HG02588 (cell line): ENCODE measurements around the gene TIPRL.
"Not testable (repeated sequence)": the region's sequence is repeated elsewhere in the genome, so short reads cannot be mapped to it uniquely, and the experiment has no call there.

ENCODE experiments used
- ATAC-seq: cut with Tn5 transposase; IDR thresholded peaks from one replicate; pipeline ENCODE4 v1.9.1; 2021; ENCODE audit warnings: mild to moderate bottlenecking, moderate library complexity; ENCODE audit not compliant: unreplicated experiment

Gene TIPRL

DNA sequence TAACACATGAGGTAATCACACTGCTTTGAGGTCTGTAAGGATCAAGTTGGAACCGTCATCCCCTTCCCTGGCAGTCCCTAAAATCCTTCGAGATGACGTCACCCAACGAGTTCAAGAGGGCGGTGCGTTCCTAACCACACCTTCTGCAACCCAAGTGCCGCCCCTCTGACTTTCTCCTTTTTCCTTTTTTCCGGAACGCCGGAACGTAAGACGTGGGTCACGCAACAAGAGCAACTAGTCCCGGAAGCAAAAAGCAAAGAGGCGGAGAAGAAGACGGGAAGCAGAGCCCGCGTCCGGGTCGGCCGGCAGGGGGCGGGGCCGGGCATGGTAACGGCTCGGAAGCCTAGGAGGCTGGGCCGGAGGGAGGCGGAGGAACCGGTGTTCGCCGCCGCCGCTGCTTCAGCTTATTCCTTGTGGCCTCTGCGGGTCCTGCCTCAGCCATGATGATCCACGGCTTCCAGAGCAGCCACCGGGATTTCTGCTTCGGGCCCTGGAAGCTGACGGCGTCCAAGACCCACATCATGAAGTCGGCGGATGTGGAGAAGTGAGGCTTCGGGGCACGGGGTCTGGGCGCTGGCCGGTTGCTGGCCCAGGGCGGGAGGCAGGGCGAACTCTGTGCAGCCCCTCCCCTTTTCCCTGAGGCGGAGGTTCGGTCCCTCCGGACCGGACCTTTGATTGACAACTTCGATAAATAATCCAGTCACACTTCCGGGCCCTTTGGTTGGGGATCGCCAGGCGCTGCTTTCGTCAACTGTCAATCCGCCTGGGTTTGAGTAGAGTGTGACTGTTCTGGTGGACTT, at the start of gene TIPRL:
TSS of gene TIPRL (plus strand) at position 325 of the 800 bp plus-strand sequence. CDS start at position 441, 116 bp downstream.
- peak; percentile 94 for ATAC-seq

DNA sequence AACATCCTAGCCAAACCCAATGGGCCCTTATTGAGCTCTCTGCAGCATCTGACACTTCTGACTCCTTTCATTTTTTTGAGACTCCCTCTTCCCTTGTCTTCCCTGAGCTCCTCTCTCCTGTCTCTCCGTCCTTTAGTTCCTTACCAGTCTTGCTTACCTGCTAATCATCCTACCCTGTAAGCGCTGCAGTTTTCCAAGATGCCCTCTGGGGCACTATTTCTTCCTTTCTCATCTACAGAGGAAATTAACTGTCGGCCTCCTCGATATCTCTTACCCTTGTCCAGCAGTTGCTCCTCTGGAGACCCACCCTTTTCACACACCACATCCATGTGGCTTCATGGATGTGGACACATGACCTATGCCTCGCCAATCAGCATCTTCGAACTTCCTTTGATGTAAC, 48.8 kb upstream of the TIPRL start:
- ATAC-seq, result no peak

DNA sequence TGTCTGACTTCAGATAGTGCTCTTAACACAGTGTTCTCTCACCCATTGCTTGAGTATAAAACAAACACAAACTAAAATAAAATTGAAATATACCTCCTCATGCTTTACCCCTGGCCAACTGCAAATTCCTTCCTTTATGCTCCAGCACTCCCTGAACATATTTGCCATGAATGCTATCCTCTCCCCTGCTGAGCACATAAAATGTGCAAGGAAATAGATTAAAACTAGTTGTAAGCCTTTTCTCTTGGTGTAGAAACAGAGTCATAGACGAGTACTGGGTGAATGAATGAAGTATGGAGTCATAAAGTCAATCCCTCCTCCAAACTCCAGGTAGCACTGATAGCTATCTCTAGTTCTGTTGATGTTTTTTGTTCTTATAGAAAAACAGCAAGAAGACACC, 44.6 kb upstream of the TIPRL start:
- ATAC-seq, result no peak

DNA sequence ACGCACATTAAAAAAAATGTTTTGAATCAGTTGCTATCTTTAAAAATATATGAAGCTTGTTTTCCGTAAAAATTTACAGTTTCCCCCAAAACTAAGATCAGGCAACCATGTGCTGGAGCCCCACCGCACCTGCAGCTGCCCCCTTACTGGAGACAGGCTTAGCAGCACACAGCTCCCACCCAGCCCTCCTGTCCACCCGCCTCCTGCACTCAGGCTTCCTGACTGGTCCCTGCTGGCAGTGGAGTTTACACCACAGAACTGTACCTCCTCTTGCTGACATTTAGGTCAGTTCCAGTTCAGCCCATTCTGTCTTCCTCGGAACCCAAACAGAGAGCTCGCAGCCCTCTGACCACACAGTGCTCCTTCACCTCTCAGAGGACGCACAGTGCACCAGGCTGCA, 44.1 kb upstream of the TIPRL start:
- no peak for ATAC-seq

DNA sequence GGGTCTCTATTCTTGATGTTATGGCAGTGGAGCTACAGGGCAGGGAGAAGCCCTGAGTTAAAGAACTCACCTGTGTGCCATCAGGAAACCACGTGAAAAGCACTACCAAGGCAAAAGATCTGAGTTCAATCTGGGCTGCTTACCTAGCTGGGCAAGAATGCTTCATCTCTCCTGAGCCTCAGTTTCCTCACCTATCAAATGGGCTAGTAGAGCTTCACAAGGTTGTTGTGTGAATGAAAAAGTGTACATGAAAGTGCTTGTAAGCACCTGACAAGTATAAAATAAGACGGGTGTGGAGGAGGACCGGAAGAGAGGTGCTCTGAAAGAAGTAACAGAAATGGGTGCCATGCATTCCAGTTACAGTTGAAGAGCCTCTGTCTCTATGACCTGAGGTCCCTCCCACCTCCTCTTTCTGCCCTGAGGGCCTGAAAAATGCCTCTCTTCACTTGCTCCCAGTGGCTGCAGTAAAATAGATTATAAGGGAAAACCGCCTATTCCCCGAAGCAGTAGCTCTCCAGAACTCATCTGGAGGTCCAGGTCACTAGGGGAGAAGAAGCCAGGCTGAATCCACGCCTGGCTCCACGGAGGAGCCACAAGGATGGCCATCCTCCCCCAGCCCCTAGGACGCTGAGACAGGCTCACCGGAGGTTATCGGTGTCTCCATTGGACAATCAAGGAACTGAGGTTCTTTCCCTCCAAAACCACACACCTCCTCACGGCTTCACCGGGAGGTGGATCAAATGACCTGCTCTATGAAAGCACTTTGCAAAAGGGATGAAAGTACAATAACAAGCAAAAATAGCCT, 43.4 kb upstream of the TIPRL start:
- no peak for ATAC-seq

DNA sequence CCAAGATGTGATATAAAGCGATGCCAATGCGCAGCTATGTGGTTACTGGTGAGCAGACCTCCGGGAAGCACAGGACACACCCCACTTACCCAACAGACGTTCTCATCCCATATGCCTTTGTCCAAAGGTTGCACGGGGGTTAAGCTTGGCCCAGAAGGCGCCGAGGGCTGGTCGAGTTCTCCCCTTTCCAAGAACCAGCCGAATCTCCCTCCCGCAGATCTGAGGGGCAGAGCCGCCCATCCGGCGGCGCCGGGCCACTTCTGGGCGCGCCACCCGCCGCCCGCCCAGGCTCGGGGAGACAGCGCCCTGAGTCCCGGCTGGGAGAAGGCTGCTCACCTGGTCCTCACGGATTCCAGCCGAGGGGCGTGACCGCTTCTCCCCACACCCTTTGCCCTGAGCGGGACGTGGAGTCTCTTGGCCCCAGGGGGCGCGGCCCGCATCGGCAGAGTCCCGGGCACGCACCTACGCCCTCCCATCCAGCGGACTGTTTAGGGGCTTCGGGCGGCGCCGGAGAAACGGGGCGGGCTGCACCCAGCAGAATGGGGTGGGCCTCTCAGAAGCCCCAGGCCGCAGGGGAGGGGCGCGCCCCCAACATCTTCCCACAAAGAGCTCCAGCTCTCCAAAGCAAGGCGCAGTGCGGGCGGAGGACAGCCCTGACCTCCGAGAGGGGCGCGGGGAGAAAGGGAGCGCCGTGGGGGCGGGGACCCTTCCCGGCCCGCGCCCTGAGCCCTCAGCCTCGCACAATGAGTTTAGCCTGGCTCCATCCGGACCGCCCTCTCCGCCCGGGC, 42.6 kb upstream of the TIPRL start:
- no peak for ATAC-seq

DNA sequence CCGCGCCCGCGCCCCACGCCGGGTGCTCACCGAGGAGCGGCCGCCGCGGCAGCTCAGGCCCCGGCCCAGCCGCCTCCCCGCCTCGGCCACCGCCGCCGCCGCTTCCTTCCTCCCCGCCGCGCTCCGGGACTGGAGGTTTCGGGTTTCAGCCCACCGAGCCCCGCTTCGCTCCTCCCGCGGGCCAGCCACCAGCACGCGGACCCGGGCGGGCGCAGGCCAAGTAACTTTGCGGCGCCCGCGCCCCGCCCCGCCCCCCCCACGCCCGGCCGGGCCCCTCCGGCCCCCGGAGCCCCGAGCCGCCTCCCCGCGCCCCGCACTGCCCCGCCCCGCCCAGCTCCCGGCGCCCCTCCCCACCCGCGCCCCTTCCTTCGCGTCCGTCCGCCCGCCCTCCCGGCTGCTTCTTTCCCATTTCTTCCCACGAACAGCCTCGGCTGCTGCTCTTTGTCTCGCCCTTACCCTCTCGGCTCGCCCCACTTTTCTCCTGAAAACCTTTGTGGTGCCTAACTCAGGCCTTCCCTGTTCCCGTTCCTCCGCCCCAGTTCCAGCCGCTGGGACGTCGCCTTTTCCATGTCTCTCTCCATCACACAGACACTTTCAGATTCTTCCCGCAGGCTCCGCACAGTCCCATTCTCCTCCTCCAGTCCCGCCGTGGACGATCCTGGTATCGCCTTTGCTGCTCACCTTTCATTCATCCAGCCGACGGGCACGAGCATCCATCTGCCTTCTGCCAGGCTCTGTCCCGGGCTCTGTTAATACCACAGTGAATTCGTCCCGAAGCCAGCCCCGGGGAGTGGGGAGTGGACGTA, 41.9 kb upstream of the TIPRL start, which contains the start of gene GPR161:
TSS of gene GPR161 (minus strand) at position 222 of the 806 bp plus-strand sequence. CDS start 32,080 bp downstream, outside the sequence.
- ATAC-seq, result no peak

DNA sequence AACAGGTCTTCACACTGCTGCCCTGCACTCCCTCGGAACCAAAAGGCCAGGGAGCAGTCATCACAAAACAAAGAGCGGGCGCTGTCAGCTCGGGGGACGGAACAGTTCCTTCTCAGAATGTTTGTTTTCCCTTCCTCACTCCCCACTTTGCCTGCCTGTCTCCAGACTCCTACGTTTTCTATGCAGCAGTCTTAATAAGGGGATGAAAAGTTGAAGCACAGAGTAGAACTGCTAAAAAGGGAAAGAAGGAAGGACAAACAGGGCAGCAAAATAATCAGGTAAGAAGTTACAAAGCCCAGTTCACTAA, 41.3 kb upstream of the TIPRL start:
- ATAC-seq, result no peak

DNA sequence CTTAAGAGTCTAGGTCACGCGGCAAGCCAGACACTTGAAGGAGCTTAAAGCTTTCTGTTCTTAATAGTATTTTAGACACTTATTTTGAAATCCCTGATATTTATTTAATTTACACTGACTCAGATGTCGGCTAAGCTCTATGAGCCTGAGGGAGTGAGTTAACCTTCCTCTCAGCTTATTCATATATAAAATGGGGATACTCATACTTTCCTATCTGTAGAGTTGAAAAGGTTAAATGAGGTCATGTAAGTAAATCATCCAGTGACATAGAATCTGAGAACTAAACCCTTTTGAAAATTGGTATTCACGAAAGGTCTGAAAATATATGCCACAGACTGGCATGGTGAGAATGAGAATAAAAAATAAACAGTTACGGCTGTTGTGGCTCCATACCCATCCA, 40.6 kb upstream of the TIPRL start:
- ATAC-seq, result no peak

DNA sequence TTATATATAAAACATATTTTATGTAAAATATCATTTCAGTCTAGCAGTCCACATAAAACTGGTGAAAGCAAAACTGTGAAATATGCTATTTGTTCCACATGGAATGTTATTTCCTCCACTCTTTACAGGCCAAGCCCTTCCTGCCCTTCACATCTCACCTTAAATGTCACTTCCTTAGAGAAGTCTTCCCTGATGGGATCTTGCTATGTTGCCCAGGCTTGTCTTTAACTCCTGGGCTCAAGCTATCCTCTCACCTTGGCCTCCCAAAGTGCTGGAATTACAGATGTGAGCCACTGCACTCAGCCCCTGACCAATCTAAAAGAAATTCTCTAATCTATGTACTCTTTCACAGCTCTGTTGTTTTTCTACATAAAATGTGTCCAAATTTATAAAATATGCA, 39.7 kb upstream of the TIPRL start:
- no peak for ATAC-seq

DNA sequence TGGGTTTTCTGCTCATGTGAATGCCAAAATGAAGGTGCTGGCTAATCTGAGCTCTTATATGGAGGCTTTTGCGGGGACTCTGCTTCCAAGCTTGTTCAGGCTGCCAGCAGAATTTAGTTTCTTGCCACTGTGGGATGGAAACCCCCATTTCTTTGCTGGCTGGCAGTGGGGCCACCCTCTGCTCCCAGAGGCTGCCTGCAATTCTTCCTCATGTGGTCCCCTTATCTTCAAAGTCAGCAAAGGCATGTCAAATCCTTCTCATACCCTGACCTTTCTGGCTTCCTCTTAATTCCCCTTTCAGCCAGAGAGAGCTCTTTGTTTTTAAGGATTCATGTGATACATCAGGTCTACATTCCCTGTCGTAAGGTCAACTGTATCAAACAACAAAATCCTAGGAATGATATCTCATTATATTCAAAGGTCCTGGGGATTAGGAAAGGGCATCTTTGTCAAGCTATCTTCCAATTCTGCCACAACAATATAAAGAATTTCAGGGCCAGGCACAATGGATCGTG, 36.8 kb upstream of the TIPRL start:
- ATAC-seq, result no peak

DNA sequence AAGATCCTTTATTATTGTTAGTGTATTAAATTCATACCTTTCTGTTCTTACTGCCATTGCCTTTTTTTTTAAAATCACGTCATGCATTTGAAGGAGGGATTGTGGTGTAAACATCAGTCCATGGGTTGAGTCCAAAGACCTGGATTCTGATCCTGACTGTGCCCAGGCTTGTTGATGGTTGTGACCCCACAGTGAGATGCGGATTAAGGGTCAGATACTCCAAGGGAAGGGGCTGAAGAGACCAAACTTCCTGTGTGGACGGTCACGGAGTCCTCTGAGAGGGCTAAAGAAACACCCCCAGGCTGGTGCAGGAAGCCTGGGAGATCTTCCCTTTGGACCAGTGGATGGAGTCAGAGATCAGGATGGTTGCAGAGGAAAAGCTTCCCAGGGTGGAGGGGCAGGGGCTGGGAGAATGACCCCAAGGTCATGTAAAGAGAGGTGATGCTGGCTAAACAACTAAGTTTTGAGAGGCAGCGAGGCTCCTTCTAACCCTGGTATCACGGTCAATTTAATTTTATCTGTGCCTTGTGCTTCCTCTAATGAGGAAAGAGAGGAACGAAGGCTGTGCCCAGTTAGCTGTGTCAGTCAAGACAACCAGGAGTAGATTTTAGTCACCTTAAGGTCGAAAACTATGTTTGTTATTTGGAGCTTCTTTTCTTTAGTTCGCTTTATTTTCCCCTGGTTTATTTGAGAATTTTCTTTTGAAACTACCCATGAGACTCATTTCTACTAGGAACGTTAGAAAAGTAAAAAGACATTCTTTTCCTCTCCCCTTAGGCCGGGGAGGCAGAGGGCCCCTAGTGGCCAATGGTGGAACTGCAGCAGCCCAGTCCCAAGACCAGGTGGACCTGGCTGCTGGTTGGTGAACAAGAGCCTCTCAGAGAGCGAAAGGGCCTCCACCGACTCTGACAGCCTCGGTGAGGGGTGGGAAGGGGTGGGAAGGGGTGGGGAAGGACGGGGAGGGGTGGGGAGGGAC, 33.3 kb upstream of the TIPRL start:
- peak; percentile 84 for ATAC-seq

DNA sequence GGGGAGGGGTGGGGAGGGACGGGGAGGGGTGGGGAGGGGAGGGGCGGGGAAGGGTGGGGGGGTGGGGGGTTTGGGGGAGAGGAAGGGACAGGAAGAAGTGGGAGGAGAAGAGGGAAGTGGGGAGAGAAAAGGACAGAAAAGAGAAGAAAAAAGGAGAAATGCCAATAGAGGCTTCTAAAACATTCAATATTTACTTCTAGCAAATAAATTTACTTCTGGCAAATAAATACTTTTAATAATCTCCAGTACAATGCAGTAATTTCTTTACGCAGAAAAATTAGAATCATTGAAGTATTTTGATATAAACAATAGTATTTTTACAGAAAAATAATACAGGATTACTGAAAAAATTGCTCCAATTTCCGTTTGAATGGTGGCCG, 32.6 kb upstream of the TIPRL start:
- ATAC-seq, result no peak

DNA sequence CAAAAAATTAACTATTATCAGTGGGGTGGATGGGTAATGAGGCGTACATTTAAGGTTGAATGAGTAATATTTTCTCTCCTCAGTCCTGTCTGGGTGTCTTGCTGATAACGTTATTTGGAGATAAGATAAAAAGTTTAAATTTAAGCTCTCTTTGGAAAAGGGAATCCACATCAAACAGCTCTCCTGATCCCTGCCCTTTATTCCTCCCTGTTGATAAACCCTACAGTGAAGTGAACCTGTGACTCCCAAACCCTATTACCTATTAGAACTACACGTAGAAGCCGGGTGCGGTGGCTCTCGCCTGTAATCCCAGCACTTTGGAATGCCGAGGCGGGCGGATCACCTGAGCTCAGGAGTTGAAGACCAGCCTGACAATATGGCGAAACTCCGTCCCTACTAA, 32.1 kb upstream of the TIPRL start:
- no peak for ATAC-seq

DNA sequence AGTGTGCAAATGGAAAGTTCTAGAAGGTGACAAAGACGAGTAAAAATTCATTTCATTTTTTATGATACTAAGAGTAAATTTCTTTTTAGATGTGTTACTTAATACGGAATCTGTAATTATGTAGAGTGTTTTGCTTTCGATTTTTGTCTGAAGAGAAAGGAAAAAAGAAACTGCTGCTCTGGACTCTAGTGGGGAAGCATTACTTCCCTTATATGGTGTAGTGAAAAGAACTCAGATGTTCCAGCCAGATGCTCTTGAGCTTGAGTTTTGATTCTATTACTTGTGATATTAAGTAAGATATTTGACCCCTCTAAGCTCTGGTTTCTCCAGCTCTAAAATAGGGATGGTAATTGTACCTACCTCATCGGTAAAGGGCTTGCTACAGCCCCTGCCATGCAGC, 29.8 kb upstream of the TIPRL start:
- ATAC-seq, result no peak

DNA sequence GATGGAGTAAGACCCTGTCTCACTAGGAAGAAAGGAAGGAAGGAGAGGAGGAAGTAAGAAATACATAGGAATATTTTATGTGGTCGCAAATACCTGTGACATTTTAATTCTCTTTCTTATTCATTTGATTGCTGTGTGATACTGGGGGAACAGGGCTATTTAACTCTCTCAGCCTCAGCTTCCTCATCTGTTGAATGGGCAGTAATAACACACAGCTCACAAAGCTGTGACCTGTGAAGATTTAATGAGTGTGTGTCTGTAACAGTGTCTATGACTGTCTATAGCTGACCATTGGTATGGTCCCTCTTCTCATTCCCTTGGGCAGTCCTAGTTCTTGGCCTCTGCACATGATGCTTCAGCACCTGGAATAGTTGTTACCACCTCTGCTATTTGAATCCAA, 28.5 kb upstream of the TIPRL start:
- no peak for ATAC-seq

DNA sequence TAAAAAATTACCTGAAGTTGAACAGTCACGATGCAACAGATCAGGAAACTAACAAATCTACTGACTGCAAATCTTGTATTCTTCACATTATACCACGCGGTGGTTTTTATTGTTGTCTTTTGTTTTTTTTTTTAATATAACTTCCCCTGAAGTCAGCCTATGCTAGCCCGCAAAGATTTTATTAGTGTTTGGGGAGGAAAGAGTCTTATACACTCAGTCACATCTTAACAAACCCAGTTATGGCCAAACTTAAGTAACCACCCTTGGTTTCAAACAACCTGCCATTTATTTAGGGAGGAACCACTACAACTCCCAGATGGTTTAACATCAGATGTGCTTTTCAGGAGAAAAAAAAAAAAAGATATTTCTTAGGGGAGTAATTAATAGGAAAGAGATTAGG, 26.8 kb upstream of the TIPRL start:
- ATAC-seq, result no peak

DNA sequence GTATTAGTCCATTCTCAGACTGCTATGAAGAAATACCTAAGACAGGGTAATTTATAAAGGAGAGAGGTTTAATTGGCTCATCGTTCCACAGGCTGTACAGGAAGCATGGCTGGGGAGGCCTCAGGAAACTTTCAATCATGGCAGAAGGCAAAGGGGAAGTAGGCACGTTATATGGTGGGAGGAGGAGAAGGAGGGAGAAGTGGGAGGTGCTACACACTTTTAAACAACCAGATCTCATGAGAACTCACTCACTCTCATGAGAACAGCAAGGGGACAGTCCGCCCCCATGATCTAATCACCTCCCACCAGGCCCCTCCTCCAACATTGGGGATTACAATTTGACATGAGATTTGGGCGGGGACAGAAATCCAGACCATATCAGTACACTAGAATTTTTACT, 24.1 kb upstream of the TIPRL start:
- ATAC-seq, result not testable (repeated sequence)

DNA sequence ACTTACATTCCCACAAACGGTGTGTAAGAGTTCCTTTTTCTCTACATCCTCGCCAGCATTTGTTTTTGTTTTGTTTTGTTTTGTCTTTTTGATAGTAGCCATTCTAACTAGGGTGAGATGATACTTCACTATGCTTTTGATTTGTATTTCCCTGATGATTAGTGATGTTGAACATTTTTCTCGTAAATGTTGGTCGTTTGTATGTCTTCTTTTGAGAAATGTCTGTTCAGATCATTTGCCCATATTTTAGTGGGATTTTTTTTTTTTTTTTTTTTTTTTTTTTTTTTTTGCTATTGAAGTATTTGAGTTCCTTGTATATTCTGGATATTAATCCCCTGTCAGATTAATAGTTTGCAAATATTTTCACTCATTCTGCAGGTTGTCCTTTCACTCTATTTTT, 22.9 kb upstream of the TIPRL start:
- no peak for ATAC-seq
